BLaER1 (cell line): ENCODE data around the gene PDCL3.

Experiments used
- H3K27ac ChIP-seq: shearing (Covaris generic); formaldehyde crosslinking; 2 replicates; pipeline ENCODE4 v1.8.1; 2022
- H3K27me3 ChIP-seq: shearing (Covaris generic); formaldehyde crosslinking; 2 replicates; pipeline ENCODE4 v1.8.1; 2022
- H3K36me3 ChIP-seq: shearing (Covaris generic); formaldehyde crosslinking; 2 replicates; pipeline ENCODE4 v1.8.1; 2022
- H3K4me1 ChIP-seq: shearing (Covaris generic); formaldehyde crosslinking; 2 replicates; pipeline ENCODE4 v1.8.1; 2022
- H3K4me2 ChIP-seq: shearing (Covaris generic); formaldehyde crosslinking; 2 replicates; pipeline ENCODE4 v1.8.1; 2022
- H3K4me3 ChIP-seq: shearing (Covaris generic); formaldehyde crosslinking; 2 replicates; pipeline ENCODE4 v1.8.1; 2022
- H3K9ac ChIP-seq: shearing (Covaris generic); formaldehyde crosslinking; 2 replicates; pipeline ENCODE4 v1.8.1; 2022
- H3K9me3 ChIP-seq: shearing (Covaris generic); formaldehyde crosslinking; 2 replicates; pipeline ENCODE4 v1.8.1; 2022
- H4K20me1 ChIP-seq: shearing (Covaris generic); formaldehyde crosslinking; 2 replicates; pipeline ENCODE4 v1.8.1; 2022
- Cebpa-rat ChIP-seq: shearing (Covaris generic); IDR thresholded peaks from 2 replicates; pipeline ENCODE4 v1.8.1; 2022

Gene PDCL3

GRCh38 chr2:100554798-100555407 lies 7.9 kb upstream of the PDCL3 start:
- Histone ChIP-seq H3K36me3 (no peaks in the 10 kb centered on the region), H3K27ac (no peak overlapping the region), H4K20me1 (no peaks in the 10 kb centered on the region), H3K4me3 (no peak overlapping the region), H3K9me3 (no peaks in the 10 kb centered on the region), H3K4me1 (no peaks in the 10 kb centered on the region), H3K27me3 (no peaks in the 10 kb centered on the region), H3K4me2 (no peak overlapping the region), H3K9ac (no peak overlapping the region)
- no peak for TF ChIP-seq Cebpa-rat

- H3K27ac ChIP-seq, result no peak overlapping the region
- H3K36me3 ChIP-seq, result no peaks in the 10 kb centered on the region
- no peaks in the 10 kb centered on the region for H3K9me3 ChIP-seq
- no peaks in the 10 kb centered on the region for H3K27me3 ChIP-seq
- no peak overlapping the region for H3K4me3 ChIP-seq
- H4K20me1 ChIP-seq, result no peaks in the 10 kb centered on the region
- H3K4me1 ChIP-seq, result peaks cover 14% of the 10 kb centered on the region
- no peak for TF ChIP-seq Cebpa-rat
- H3K4me2 ChIP-seq, result no peak overlapping the region
- H3K9ac ChIP-seq, result no peak overlapping the region
Measured at GRCh38 chr2:100556746-100557145, 6.0 kb upstream of the PDCL3 start.

- Histone ChIP-seq H3K27me3 (no peaks in the 10 kb centered on the region), H3K27ac (no peak overlapping the region), H4K20me1 (no peaks in the 10 kb centered on the region), H3K4me1 (peaks cover 32% of the 10 kb centered on the region), H3K9me3 (no peaks in the 10 kb centered on the region), H3K9ac (no peak overlapping the region), H3K4me3 (no peak overlapping the region), H3K36me3 (no peaks in the 10 kb centered on the region), H3K4me2 (no peak overlapping the region)
- no peak for TF ChIP-seq Cebpa-rat
Measured at GRCh38 chr2:100560216-100560830, 2.5 kb upstream of the PDCL3 start.

DNA sequence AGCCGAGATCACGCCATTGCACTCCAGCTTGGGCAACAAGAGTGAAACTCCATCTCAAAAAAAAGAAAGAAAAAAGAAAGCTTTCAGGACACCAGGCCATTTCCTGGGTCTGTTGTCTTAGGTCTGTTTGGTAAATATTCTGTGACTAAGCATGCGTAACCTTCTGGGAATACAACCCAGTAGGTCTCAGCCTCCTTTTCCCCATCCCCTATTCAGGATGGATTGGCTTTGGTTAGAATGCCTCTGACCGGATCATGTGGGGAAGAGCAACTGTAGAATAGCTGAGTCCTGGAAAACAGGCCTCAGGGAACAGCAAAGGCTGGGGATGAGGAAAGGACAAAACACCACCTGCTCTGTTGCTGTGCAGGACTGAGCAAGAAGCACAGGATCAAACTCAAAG lies 1.6 kb upstream of the PDCL3 start:
- H3K9ac ChIP-seq, result 0 out of 2 replicates have a peak overlapping the region, but pooled peaks have one; percentile 88
- no peaks in the 10 kb centered on the region for H4K20me1 ChIP-seq
- H3K4me2 ChIP-seq, result peak overlapping the region; percentile 58
- H3K36me3 ChIP-seq, result peaks cover 2% of the 10 kb centered on the region
- H3K4me3 ChIP-seq, result no peak overlapping the region
- H3K27me3 ChIP-seq, result no peaks in the 10 kb centered on the region
- no peak for TF ChIP-seq Cebpa-rat
- H3K9me3 ChIP-seq, result no peaks in the 10 kb centered on the region
- H3K27ac ChIP-seq, result peak overlapping the region; percentile 88; the same call in 1 of the 2 replicates
- H3K4me1 ChIP-seq, result peaks cover 32% of the 10 kb centered on the region

DNA sequence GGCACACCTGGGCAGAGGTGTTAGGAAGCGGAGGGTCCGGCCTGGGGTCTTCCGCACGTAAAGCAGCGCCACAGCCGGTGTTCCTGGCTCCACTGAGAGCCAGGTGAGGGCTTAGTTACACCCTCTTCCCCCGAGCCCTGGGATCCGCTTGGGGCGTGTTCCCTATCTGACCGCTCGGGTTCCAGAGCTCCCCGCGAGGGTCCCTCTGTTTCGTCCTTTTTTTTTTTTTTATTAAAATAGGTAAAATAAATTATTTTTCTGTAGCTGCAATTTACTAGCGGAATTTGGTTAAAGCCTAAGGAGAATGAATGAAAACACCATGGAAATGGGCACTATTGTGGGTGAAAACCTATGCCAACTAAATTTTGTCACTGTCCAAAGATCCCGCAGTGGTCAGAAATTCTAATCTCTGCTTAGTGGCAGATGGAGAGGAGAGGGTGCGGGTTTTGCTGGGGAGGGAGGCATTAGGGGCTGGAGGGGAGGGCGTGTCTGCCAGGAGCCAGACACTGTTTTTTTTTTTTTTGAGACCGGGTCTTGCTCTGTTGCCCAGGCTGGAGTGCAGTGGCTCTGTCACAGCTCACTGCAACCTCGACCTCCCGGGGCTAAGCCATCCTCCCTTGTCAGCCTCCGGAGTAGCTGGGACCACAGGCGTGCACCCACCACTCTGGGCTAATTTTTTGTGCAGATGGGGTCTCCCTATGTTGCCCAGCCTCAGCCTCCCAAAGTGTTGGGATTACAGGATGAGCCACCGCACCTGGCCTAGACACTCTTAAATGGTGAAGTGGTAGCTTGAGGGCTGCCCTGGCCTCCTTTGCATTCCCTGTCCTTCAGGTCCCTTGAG lies 834 bp downstream of the PDCL3 start:
- Histone ChIP-seq H3K36me3 (peaks cover 26% of the 10 kb centered on the region), H3K9me3 (no peaks in the 10 kb centered on the region), H3K4me3 (peak overlapping the region; percentile 78), H3K27me3 (no peaks in the 10 kb centered on the region), H3K4me1 (peaks cover 32% of the 10 kb centered on the region), H3K9ac (peak overlapping the region; percentile 88), H3K4me2 (peak overlapping the region; percentile 76), H3K27ac (peak overlapping the region; percentile 88), H4K20me1 (no peaks in the 10 kb centered on the region)
- no peak for TF ChIP-seq Cebpa-rat

GRCh38 chr2:100568989-100569388 lies 6.2 kb downstream of the PDCL3 start:
- Histone ChIP-seq H3K4me1 (peaks cover 7% of the 10 kb centered on the region), H3K9ac (no peak overlapping the region), H3K27me3 (no peaks in the 10 kb centered on the region), H3K4me2 (no peak overlapping the region), H3K4me3 (no peak overlapping the region), H3K27ac (no peak overlapping the region), H3K36me3 (peaks cover 79% of the 10 kb centered on the region), H4K20me1 (no peaks in the 10 kb centered on the region), H3K9me3 (no peaks in the 10 kb centered on the region)
- no peak for TF ChIP-seq Cebpa-rat

GRCh38 chr2:100571668-100572067 lies 8.9 kb downstream of the PDCL3 start:
- Histone ChIP-seq H3K4me1 (no peaks in the 10 kb centered on the region), H3K9ac (no peak overlapping the region), H3K36me3 (peaks cover 93% of the 10 kb centered on the region), H3K4me2 (no peak overlapping the region), H3K9me3 (no peaks in the 10 kb centered on the region), H3K4me3 (no peak overlapping the region), H3K27me3 (no peaks in the 10 kb centered on the region), H4K20me1 (no peaks in the 10 kb centered on the region), H3K27ac (no peak overlapping the region)
- peak; percentile 51; the same call in 1 of the 2 replicates for TF ChIP-seq Cebpa-rat

DNA sequence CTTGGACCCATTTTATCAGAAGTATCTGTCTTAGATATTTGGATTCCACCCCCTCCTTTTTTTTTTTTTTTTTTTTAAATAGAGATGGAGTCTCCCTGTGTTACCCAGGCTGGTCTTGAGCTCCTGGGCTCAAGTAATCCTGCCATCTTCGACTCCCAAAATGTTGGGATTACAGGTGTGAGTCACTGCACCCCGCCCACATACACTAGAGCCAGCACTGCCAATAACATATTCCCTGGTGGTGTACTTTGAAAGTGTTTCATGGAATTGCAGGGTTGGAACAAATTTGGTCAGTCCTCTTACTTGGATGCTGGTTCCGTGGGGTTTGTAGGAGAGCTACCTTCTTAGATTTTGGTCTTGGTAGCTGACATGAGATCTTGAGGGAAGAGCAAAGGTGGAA lies 15.0 kb downstream of the PDCL3 start:
- Histone ChIP-seq H3K27ac (no peak overlapping the region), H3K36me3 (peaks cover 48% of the 10 kb centered on the region)

GRCh38 chr2:100580367-100581276 lies 17.8 kb downstream of the PDCL3 start:
- H3K4me2 ChIP-seq, result peak overlapping the region; percentile 82
- H3K9ac ChIP-seq, result peak overlapping the region; percentile 74
- H4K20me1 ChIP-seq, result no peaks in the 10 kb centered on the region
- H3K36me3 ChIP-seq, result peaks cover 22% of the 10 kb centered on the region
- no peaks in the 10 kb centered on the region for H3K9me3 ChIP-seq
- peak overlapping the region; percentile 87 for H3K27ac ChIP-seq
- no peaks in the 10 kb centered on the region for H3K27me3 ChIP-seq
- TF ChIP-seq Cebpa-rat, result no peak
- peak overlapping the region; percentile 38 for H3K4me3 ChIP-seq
- H3K4me1 ChIP-seq, result peaks cover 32% of the 10 kb centered on the region

More for the DNA sequence above, 15.0 kb downstream of the PDCL3 start:
- no peaks in the 10 kb centered on the region for H3K9me3 ChIP-seq
- H3K4me2 ChIP-seq, result no peak overlapping the region
- no peak for TF ChIP-seq Cebpa-rat
- H3K9ac ChIP-seq, result no peak overlapping the region
- H3K4me1 ChIP-seq, result peaks cover 31% of the 10 kb centered on the region
- no peak overlapping the region for H3K4me3 ChIP-seq
- no peaks in the 10 kb centered on the region for H4K20me1 ChIP-seq
- no peaks in the 10 kb centered on the region for H3K27me3 ChIP-seq
